ENCODE measurements around the gene CERS2.
A peak's percentile ranks its signal among the peaks of the same experiment; 100 is the strongest.

Gene CERS2

GRCh38 chr1:150997126-150997872 is 22.7 kb upstream of the CERS2 start:
- FAIRE-seq: no peak

GRCh38 chr1:150995896-150996295 is 21.3 kb upstream of the CERS2 start:
- peak; percentile 36 for FAIRE-seq

GRCh38 chr1:150995460-150995859 is 20.8 kb upstream of the CERS2 start:
- no peak for FAIRE-seq

- no peak for FAIRE-seq
These were observed 19.6 kb upstream of the CERS2 start for GRCh38 chr1:150994248-150994647.

- FAIRE-seq: no peak
These were observed 18.0 kb upstream of the CERS2 start for GRCh38 chr1:150992626-150993025.

- no peak for FAIRE-seq
These were observed 13.3 kb upstream of the CERS2 start for GRCh38 chr1:150987924-150988323.

- FAIRE-seq: no peak
These were observed 10.7 kb upstream of the CERS2 start for GRCh38 chr1:150985179-150985825.

GRCh38 chr1:150981805-150982712 is 7.4 kb upstream of the CERS2 start, which contains the start of gene ANXA9:
Gene ANXA9 (plus strand): TSS chr1:150982292. CDS start chr1:150983106, 814 bp downstream.
- FAIRE-seq: no peak

- no peak for FAIRE-seq
These were observed 6.7 kb upstream of the CERS2 start for GRCh38 chr1:150981177-150981804.

GRCh38 chr1:150979092-150980056 is 4.7 kb upstream of the CERS2 start:
- peak; percentile 95 for FAIRE-seq

GRCh38 chr1:150976879-150977694 is 2.5 kb upstream of the CERS2 start:
- FAIRE-seq: no peak

GRCh38 chr1:150976401-150976821 is 1.8 kb upstream of the CERS2 start:
- no peak for FAIRE-seq

- FAIRE-seq: no peak
These were observed 627 bp downstream of the CERS2 start for GRCh38 chr1:150973836-150974579.

GRCh38 chr1:150973258-150973835 is 1.3 kb downstream of the CERS2 start:
- FAIRE-seq: no peak

- FAIRE-seq: no peak
These were observed 2.2 kb downstream of the CERS2 start for GRCh38 chr1:150972417-150972940.

GRCh38 chr1:150971583-150972416 is 2.8 kb downstream of the CERS2 start:
- no peak for FAIRE-seq

- FAIRE-seq: no peak
These were observed 3.6 kb downstream of the CERS2 start for GRCh38 chr1:150970808-150971582.

GRCh38 chr1:150969626-150970025 is 5.0 kb downstream of the CERS2 start:
- no peak for FAIRE-seq

Data from G401.6 (cell line).